CD14-positive monocyte (primary cell): Measurements from ENCODE around the gene PRSS35. TPM values are rescaled to one million over a fixed set of nuclear protein-coding genes. Genes with fewer than 3 reads are reported as not detected.

Experiments
- DNase-seq, 3 donors: peaks; one replicate each; pipeline ENCODE4 v3.0.0-alpha.2; 2011 to 2022
- H2AFZ ChIP-seq: 2 replicates; pipeline ENCODE4 v1.6.0; 2012; ENCODE audit warnings: mild to moderate bottlenecking, low read depth, low read length, inconsistent platforms; ENCODE audit not compliant: insufficient read depth, poor library complexity, severe bottlenecking
- H3K27ac ChIP-seq, 2 donors: 1 replicate in 1 of 2; 2 replicates in 1 of 2; pipeline ENCODE4 v1.5.1; 2012 to 2013; ENCODE audit warnings: low read length in 2 of 2, control low read depth in 1 of 2, inconsistent platforms in 1 of 2, low read depth in 1 of 2, mild to moderate bottlenecking in 1 of 2
- H3K27me3 ChIP-seq, 2 donors: one replicate each; pipeline versions ENCODE4 v1.6.0 to v1.6.1; 2011 to 2013; ENCODE audit warnings: low read length in 2 of 2; ENCODE audit not compliant: control insufficient read depth in 2 of 2, insufficient read depth in 2 of 2
- H3K36me3 ChIP-seq, 2 donors: replicated peaks in 1 of 2; 1 replicate in 1 of 2; 2 replicates in 1 of 2; pipeline versions ENCODE4 v1.5.1 to v1.6.1; 2012 to 2013; ENCODE audit warnings: low read length in 2 of 2, control low read depth in 1 of 2, inconsistent platforms in 1 of 2, mild to moderate bottlenecking in 1 of 2; ENCODE audit not compliant: insufficient read depth in 2 of 2, control insufficient read depth in 1 of 2
- H3K4me1 ChIP-seq, 2 donors: 1 replicate in 1 of 2; 2 replicates in 1 of 2; pipeline versions ENCODE4 v1.5.1 to v1.6.1; 2012 to 2013; ENCODE audit warnings: low read length in 2 of 2, control low read depth in 1 of 2, inconsistent platforms in 1 of 2, mild to moderate bottlenecking in 1 of 2, moderate library complexity in 1 of 2; ENCODE audit not compliant: insufficient read depth in 2 of 2, control insufficient read depth in 1 of 2
- H3K4me2 ChIP-seq: replicated peaks from 2 replicates; pipeline ENCODE3; 2012; ENCODE audit warnings: low read length, moderate library complexity, mild to moderate bottlenecking; ENCODE audit not compliant: poor library complexity, severe bottlenecking; ENCODE audit errors: extremely low read depth
- H3K4me3 ChIP-seq, 3 experiments: fragments of 200-600 bp in 1 of 3; sonication (generic) in 1 of 3; replicated peaks in 1 of 3; 1 replicate in 2 of 3; 2 replicates in 1 of 3; pipeline ENCODE4 v1.5.1; 2011 to 2013; ENCODE audit warnings: low read length in 3 of 3, mild to moderate bottlenecking in 3 of 3, control low read depth in 2 of 3, low read depth in 2 of 3, inconsistent platforms in 1 of 3, moderate library complexity in 1 of 3
- H3K79me2 ChIP-seq: 2 replicates; pipeline ENCODE4 v1.6.0; 2012; ENCODE audit warnings: mild to moderate bottlenecking, control low read depth, inconsistent platforms, low read length, moderate library complexity; ENCODE audit not compliant: insufficient read depth
- H3K9ac ChIP-seq: 2 replicates; pipeline ENCODE4 v1.6.0; 2017; ENCODE audit warnings: low read length, mild to moderate bottlenecking; ENCODE audit not compliant: insufficient read depth, poor library complexity, severe bottlenecking
- H3K9me3 ChIP-seq, 2 donors: replicated peaks in 1 of 2; 1 replicate in 1 of 2; 2 replicates in 1 of 2; pipeline versions ENCODE4 v1.5.1 to v1.6.1; 2012 to 2013; ENCODE audit warnings: low read length in 2 of 2, control low read depth in 1 of 2; ENCODE audit not compliant: control insufficient read depth in 1 of 2, insufficient read depth in 1 of 2
- H4K20me1 ChIP-seq: 2 replicates; pipeline ENCODE4 v1.6.0; 2012; ENCODE audit warnings: mild to moderate bottlenecking, low read length, control low read depth, moderate library complexity; ENCODE audit not compliant: insufficient read depth
- H3K27ac Mint-ChIP-seq, 7 donors: one replicate each; pipeline ENCODE4 v1.8.0; 2020; ENCODE audit warnings: mild to moderate bottlenecking in 7 of 7, mixed read lengths in 7 of 7, moderate library complexity in 6 of 7, inconsistent platforms in 2 of 7
- H3K27me3 Mint-ChIP-seq, 3 donors: one replicate each; pipeline ENCODE4 v1.8.0; 2021 to 2022; ENCODE audit warnings: low read depth in 3 of 3, mild to moderate bottlenecking in 3 of 3, mixed read lengths in 3 of 3, moderate library complexity in 3 of 3, inconsistent platforms in 1 of 3
- H3K36me3 Mint-ChIP-seq, 2 donors: one replicate each; pipeline ENCODE4 v1.8.0; 2020; ENCODE audit warnings: mixed read lengths in 2 of 2, inconsistent platforms in 1 of 2, mild to moderate bottlenecking in 1 of 2
- H3K4me1 Mint-ChIP-seq: one replicate; pipeline ENCODE4 v1.8.0; 2020; ENCODE audit warnings: mild to moderate bottlenecking, mixed read lengths
- H3K4me3 Mint-ChIP-seq, 2 donors: one replicate each; pipeline ENCODE4 v1.8.0; 2020; ENCODE audit warnings: mild to moderate bottlenecking in 2 of 2, mixed read lengths in 2 of 2, moderate library complexity in 1 of 2
- H3K9me3 Mint-ChIP-seq, 7 donors: one replicate each; pipeline ENCODE4 v1.8.0; 2020 to 2022; ENCODE audit warnings: mixed read lengths in 7 of 7, mild to moderate bottlenecking in 6 of 7, moderate library complexity in 6 of 7, inconsistent platforms in 2 of 7
- WGBS: methylation state at CpG from one replicate; pipeline ENCODE4 v1.1.5; 2013; ENCODE audit warnings: missing lambda C conversion rate; ENCODE audit not compliant: insufficient coverage; 5-methylcytosine and 5-hydroxymethylcytosine counted together
- intact Hi-C, 2 donors: fragments of 100-400 bp; cut with micrococcal nuclease; formaldehyde crosslinking; loops; one replicate each; pipeline versions ENCODE4 v1.15.0 to v1.15.1; 2023
- polyA plus RNA-seq, 3 donors: library from polyadenylated mRNA; depleted of rRNA in 1 of 3; unstranded in 2 of 3; stranded (reverse) in 1 of 3; fragments of 300-500 nt in 2 of 3; fragments of >200 nt in 1 of 3; fragmentation: Illumina TruSeq in 2 of 3; gene quantifications; 1 replicate in 2 of 3; 2 replicates in 1 of 3; pipeline ENCODE4 v1.2.3, GENCODE V29; 2012 to 2021
- TF ChIP-seq, protein P1 (sequence below): fragments of 200-600 bp; IDR thresholded peaks from one replicate; pipeline ENCODE4 v1.8.0; 2022; ENCODE audit warnings: antibody characterized with exemption, mild to moderate bottlenecking

Gene PRSS35
- polyA plus RNA-seq, 3 donors: not detected

DNA sequence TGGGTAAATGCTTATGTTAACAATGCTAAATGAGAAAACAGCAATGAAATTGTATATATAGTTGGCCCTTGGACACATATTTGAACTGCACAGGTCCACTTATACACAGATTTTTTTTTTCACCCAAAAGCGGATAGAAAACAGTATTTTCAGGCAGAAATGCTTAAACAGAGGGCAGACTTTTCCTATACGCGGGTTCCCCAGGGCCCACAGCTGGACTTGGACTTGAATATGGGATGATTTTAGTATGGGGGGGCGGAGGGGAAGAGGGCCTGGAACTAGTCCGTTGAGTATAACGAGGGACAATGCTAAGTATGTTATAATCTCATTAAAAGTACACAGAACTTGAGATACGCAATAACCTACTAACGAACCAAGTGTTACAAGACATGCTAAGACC is 1.1 kb upstream of the PRSS35 start:
- no peak overlapping the region for H3K9ac ChIP-seq
- H3K27me3 ChIP-seq: peaks cover 34 to 38% of the 10 kb centered on the region in 2 donors
- H3K36me3 Mint-ChIP-seq: no peaks in the 10 kb centered on the region
- no CpG with 5 or more reads among the region's 8 CpGs for WGBS
- no peaks in the 10 kb centered on the region for H3K79me2 ChIP-seq
- H3K9me3 Mint-ChIP-seq: peaks cover 0 to 5% (median 0%) of the 10 kb centered on the region in 7 donors
- H3K36me3 ChIP-seq: no peaks in the 10 kb centered on the region
- H2AFZ ChIP-seq: no peak overlapping the region
- no peak overlapping the region for H3K4me3 ChIP-seq
- H3K27ac Mint-ChIP-seq: no peak overlapping the region
- H3K4me3 Mint-ChIP-seq: peak overlapping the region in 1 of 2 donors; percentile 80
- no peak for DNase-seq
- H3K9me3 ChIP-seq: peaks cover 0 to 7% of the 10 kb centered on the region in 2 donors
- intact Hi-C loops: loop anchor here (10.0 kb wide), 1 partner anchor 286 kb away; no protein-coding TSS in a partner anchor
- no peak overlapping the region for H3K4me2 ChIP-seq
- peaks cover 10% of the 10 kb centered on the region for H3K4me1 Mint-ChIP-seq
- TF ChIP-seq, protein P1, sequence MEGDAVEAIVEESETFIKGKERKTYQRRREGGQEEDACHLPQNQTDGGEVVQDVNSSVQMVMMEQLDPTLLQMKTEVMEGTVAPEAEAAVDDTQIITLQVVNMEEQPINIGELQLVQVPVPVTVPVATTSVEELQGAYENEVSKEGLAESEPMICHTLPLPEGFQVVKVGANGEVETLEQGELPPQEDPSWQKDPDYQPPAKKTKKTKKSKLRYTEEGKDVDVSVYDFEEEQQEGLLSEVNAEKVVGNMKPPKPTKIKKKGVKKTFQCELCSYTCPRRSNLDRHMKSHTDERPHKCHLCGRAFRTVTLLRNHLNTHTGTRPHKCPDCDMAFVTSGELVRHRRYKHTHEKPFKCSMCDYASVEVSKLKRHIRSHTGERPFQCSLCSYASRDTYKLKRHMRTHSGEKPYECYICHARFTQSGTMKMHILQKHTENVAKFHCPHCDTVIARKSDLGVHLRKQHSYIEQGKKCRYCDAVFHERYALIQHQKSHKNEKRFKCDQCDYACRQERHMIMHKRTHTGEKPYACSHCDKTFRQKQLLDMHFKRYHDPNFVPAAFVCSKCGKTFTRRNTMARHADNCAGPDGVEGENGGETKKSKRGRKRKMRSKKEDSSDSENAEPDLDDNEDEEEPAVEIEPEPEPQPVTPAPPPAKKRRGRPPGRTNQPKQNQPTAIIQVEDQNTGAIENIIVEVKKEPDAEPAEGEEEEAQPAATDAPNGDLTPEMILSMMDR: no peak
- no peak overlapping the region for H3K27ac ChIP-seq
- H3K27me3 Mint-ChIP-seq: peaks cover 35 to 49% (median 47%) of the 10 kb centered on the region in 3 donors
- no peaks in the 10 kb centered on the region for H4K20me1 ChIP-seq
- H3K4me1 ChIP-seq: peaks cover 5 to 7% of the 10 kb centered on the region in 2 donors

DNA sequence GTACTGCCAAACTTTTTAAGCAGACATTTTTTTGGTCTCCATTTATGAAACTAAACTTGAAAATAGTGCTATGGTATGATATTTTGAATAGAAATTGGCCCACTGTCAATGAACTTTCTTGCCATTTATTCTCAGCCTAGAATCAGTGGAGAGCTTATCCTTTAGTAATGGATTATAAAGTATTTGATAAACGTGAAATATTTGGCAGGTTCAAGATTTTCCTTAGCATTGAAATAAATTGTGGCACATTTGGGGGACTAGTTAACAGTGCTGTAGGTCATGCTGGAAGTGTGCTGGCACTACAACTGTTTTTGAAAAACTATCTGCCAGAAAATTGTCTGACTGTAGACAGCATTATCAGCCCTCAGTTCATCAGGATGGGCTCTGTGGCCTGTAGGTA is 2.1 kb downstream of the PRSS35 start:
- H2AFZ ChIP-seq: no peak overlapping the region
- H3K4me3 ChIP-seq: no peak overlapping the region
- no peak overlapping the region for H3K27ac ChIP-seq
- H3K36me3 Mint-ChIP-seq: no peaks in the 10 kb centered on the region
- 100% methylated on average over 1 of the region's 1 CpG for WGBS
- H3K9ac ChIP-seq: no peak overlapping the region
- H3K4me2 ChIP-seq: no peak overlapping the region
- no peak for DNase-seq
- H3K36me3 ChIP-seq: no peaks in the 10 kb centered on the region
- H3K4me3 Mint-ChIP-seq: no peak overlapping the region
- peaks cover 0 to 5% (median 0%) of the 10 kb centered on the region in 7 donors for H3K9me3 Mint-ChIP-seq
- H3K27ac Mint-ChIP-seq: no peak overlapping the region
- intact Hi-C loops: loop anchor here (10.0 kb wide), 1 partner anchor 290 kb away; no protein-coding TSS in a partner anchor
- peaks cover 0 to 7% of the 10 kb centered on the region in 2 donors for H3K9me3 ChIP-seq
- peaks cover 34 to 43% of the 10 kb centered on the region in 2 donors for H3K27me3 ChIP-seq
- peaks cover 10% of the 10 kb centered on the region for H3K4me1 Mint-ChIP-seq
- H3K79me2 ChIP-seq: no peaks in the 10 kb centered on the region
- TF ChIP-seq, protein P1: no peak
- peaks cover 5 to 7% of the 10 kb centered on the region in 2 donors for H3K4me1 ChIP-seq
- H3K27me3 Mint-ChIP-seq: peaks cover 38 to 42% (median 42%) of the 10 kb centered on the region in 3 donors
- H4K20me1 ChIP-seq: no peaks in the 10 kb centered on the region
